Activated B cell treated with CpG ODN at 0.5 μM for 24 hours (primary cell): ENCODE results near the gene PRKAA2. TPM values are rescaled to one million over a fixed set of nuclear protein-coding genes. Genes with fewer than 3 reads are reported as not detected.

ENCODE experiments used
- ATAC-seq: fragments of 200-7000 bp; cut with Tn5 transposase; one replicate; pipeline ENCODE4 v1.10.0; 2021; ENCODE audit warnings: low read depth, mild to moderate bottlenecking, moderate library complexity
- CTCF ChIA-PET: fragments of 350-600 bp; sonication (Branson Sonifier 250); formaldehyde crosslinking; loops from one replicate; lab custom pipeline; 2021; ENCODE audit warnings: antibody characterized with exemption; lab: Charles Lee
- POLR2A ChIA-PET: fragments of 350-600 bp; sonication (Branson Sonifier 250); formaldehyde crosslinking; loops from one replicate; lab custom pipeline; 2021; ENCODE audit warnings: antibody characterized with exemption; lab: Charles Lee
- DNase-seq: peaks from one replicate; pipeline ENCODE4 v3.0.0; 2022
- H3K27ac Mint-ChIP-seq: one replicate; pipeline ENCODE4 v1.8.0; 2020; ENCODE audit warnings: mixed read lengths
- H3K27me3 Mint-ChIP-seq: one replicate; pipeline ENCODE4 v1.8.0; 2021; ENCODE audit warnings: mixed read lengths
- H3K36me3 Mint-ChIP-seq: one replicate; pipeline ENCODE4 v1.8.0; 2021; ENCODE audit warnings: low read depth, mixed read lengths
- H3K4me1 Mint-ChIP-seq: one replicate; pipeline ENCODE4 v1.8.0; 2021; ENCODE audit warnings: mixed read lengths
- H3K4me3 Mint-ChIP-seq: one replicate; pipeline ENCODE4 v1.8.0; 2020; ENCODE audit warnings: mild to moderate bottlenecking, mixed read lengths
- H3K9me3 Mint-ChIP-seq: one replicate; pipeline ENCODE4 v1.8.0; 2020; ENCODE audit warnings: mixed read lengths
- CTCF ChIP-seq: fragments of 200-600 bp; IDR thresholded peaks from one replicate; pipeline ENCODE4 v1.8.0; 2022; ENCODE audit warnings: antibody characterized with exemption, mild to moderate bottlenecking
- intact Hi-C: fragments of 100-400 bp; cut with micrococcal nuclease; formaldehyde crosslinking; loops from one replicate; pipeline ENCODE4 v1.15.1; 2024
- total RNA-seq: library from RNA; stranded (reverse); gene quantifications from 2 replicates; pipeline ENCODE4 v1.2.3, GENCODE V29; 2022

PRKAA2 gene
- total RNA-seq, 1 donor from 2014 or later, result not detected

GRCh38 chr1:56758135-56758534 is 113.0 kb downstream of the PRKAA2 start:
- CTCF ChIA-PET, result no interaction called here
- Mint-ChIP-seq H3K4me3 (no peak overlapping the region), H3K27me3 (peaks cover 16% of the 10 kb centered on the region), H3K36me3 (no peaks in the 10 kb centered on the region), H3K4me1 (peaks cover 10% of the 10 kb centered on the region), H3K9me3 (no peaks in the 10 kb centered on the region), H3K27ac (no peak overlapping the region)
- TF ChIP-seq CTCF, result no peak
- POLR2A ChIA-PET, result no interaction called here
- DNase-seq (no peak), ATAC-seq (no peak)
- intact Hi-C loops, result no loop called here

GRCh38 chr1:56758794-56759193 is 113.7 kb downstream of the PRKAA2 start:
- POLR2A ChIA-PET, result no interaction called here
- peaks cover 16% of the 10 kb centered on the region for H3K27me3 Mint-ChIP-seq
- intact Hi-C loops, result no loop called here
- CTCF ChIA-PET, result no interaction called here
- H3K9me3 Mint-ChIP-seq, result no peaks in the 10 kb centered on the region
- no peak overlapping the region for H3K4me3 Mint-ChIP-seq
- peaks cover 10% of the 10 kb centered on the region for H3K4me1 Mint-ChIP-seq
- H3K27ac Mint-ChIP-seq, result no peak overlapping the region
- ATAC-seq, result no peak
- H3K36me3 Mint-ChIP-seq, result no peaks in the 10 kb centered on the region
- DNase-seq, result no peak
- no peak for TF ChIP-seq CTCF

Other genes starting within 250 kb of the PRKAA2 start
- 4.6 TPM in 2 replicates for gene PLPP3, start 65.8 kb upstream of the PRKAA2 start, total RNA-seq
- not detected in 2 replicates for gene FYB2, start 174.1 kb downstream of the PRKAA2 start, total RNA-seq
- not detected in 2 replicates for gene C8A, start 209.5 kb downstream of the PRKAA2 start, total RNA-seq